NCI-H446 (cell line): ENCODE measurements around the gene ZNF274.
A peak's percentile ranks its signal among the peaks of the same experiment; 100 is the strongest.
"Not testable (repeated sequence)": the region's sequence is repeated elsewhere in the genome, so short reads cannot be mapped to it uniquely, and the experiment has no call there.

Experiments
- DNase-seq, 2 experiments: peaks; one replicate each; lab custom pipeline; 2025; lab: John Stamatoyannopoulos, UW

ZNF274 gene

DNA sequence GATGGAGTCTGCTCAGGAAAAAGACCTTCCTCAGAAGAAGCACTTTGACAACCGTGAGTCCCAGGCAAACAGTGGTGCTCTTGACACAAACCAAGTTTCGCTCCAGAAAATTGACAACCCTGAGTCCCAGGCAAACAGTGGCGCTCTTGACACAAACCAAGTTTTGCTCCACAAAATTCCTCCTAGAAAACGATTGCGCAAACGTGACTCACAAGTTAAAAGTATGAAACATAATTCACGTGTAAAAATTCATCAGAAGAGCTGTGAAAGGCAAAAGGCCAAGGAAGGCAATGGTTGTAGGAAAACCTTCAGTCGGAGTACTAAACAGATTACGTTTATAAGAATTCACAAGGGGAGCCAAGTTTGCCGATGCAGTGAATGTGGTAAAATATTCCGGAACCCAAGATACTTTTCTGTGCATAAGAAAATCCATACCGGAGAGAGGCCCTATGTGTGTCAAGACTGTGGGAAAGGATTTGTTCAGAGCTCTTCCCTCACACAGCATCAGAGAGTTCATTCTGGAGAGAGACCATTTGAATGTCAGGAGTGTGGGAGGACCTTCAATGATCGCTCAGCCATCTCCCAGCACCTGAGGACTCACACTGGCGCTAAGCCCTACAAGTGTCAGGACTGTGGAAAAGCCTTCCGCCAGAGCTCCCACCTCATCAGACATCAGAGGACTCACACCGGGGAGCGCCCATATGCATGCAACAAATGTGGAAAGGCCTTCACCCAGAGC is 29.6 kb downstream of the ZNF274 start:
- no peak for DNase-seq

DNA sequence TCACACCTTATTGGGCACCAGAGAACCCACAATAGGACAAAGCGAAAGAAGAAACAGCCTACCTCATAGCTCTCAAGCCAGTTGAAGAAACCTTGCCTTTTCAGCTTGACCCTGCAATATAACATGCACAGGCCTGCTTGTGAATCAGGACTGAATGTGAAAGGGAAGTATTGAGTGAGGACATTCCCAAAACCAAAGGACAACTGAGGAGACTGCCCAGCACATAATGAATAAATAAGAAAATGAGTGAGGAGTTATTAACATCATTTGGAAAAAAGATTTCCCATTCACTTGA is 30.2 kb downstream of the ZNF274 start:
- no peak for DNase-seq

- no peak for DNase-seq
Observed at GRCh38 chr19:58217069-58217481, 34.2 kb downstream of the ZNF274 start.

GRCh38 chr19:58217607-58218391 is 34.9 kb downstream of the ZNF274 start:
- no peak for DNase-seq

- no peak for DNase-seq
Observed at GRCh38 chr19:58218899-58219298, 36.0 kb downstream of the ZNF274 start.

- no peak for DNase-seq
Observed at GRCh38 chr19:58227964-58228584, 45.2 kb downstream of the ZNF274 start.

GRCh38 chr19:58228585-58229254 is 45.9 kb downstream of the ZNF274 start, which contains the start of gene ZNF544:
Gene ZNF544, plus strand, starts transcription at chr19:58228914. Its CDS starts 15,110 bp downstream, at chr19:58244024.
- peak; percentile 15 to 78 for DNase-seq

DNA sequence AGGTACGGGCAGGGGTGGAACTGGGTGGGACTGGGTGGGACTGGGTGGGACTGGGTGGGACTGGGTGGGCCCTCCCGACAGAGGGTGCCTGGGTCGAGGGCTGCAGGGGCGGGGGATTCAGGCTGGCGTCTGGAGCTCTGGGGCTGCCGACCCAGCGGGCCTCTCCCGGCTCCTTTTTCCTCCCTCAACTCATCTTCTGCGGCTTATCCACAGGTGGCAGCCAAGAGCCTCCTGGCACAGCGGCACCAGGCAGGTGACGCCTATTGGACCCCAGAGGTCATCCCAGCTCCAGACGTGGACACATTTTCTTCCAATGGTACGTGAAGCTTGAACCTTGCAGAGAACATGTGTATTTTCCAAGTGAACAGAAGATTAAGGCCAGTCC is 46.4 kb downstream of the ZNF274 start:
- no peak for DNase-seq

- DNase-seq: no peak
Observed at GRCh38 chr19:58237324-58237723, 54.5 kb downstream of the ZNF274 start.

DNA sequence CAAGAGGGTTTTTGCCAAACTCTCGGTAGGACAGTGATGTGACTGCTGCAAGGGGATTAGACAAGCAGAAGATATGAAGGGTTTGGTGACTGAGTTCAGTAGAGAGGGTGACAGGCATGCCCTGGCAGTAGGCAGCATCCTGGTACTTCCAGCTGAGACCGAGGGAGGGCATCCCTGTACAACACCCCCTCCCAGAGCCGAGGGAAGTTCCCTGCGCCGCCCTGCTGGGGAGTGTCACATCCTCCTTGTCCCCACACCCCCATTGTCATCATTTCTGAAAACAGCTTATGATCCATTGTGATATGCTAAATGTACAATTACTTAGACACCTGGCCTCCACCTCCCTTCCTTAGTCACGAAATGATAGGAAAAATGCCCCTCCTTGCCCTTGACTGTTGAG is 60.5 kb downstream of the ZNF274 start:
- DNase-seq: no peak

- no peak for DNase-seq
Observed at GRCh38 chr19:58248886-58249285, 66.0 kb downstream of the ZNF274 start.

GRCh38 chr19:58252102-58252685 is 69.3 kb downstream of the ZNF274 start:
- DNase-seq: no peak

DNA sequence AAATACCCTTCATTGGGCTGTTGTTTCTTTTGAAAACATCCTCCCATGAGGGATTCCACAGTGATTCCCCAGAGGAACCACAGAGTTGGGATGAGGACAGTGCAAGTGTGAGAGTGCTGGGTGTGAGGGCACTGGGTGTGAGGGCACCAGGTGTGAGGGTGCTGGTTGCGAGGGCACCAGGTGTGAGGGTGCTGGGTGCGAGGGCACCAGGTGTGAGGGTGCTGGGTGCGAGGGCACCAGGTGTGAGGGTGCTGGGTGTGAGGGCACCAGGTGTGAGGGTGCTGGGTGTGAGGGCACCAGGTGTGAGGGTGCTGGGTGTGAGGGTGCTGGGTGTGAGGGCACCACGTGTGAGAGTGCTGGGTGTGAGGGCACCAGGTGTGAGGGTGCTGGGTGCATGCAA is 75.4 kb downstream of the ZNF274 start:
- not testable (repeated sequence) for DNase-seq

- DNase-seq: no peak
Observed at GRCh38 chr19:58261600-58261967, 78.7 kb downstream of the ZNF274 start.

- no peak for DNase-seq
Observed at GRCh38 chr19:58261968-58262921, 79.4 kb downstream of the ZNF274 start.

DNA sequence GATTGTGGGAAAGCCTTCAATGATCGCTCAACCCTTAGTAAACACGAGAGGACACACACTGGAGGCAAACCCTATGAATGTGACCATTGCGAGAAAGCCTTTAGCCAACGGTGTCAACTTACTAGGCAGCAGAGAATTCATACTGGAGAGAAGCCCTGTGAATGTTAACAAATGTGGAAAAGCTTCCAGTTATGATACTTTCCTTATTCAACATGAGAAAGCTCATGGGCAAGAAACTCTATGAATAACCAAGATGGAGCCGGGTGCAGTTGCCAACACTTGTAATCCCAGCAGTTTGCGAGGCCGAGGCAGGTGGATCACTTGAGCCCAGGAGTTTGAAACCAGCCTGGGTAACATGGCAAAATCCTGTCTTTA is 80.0 kb downstream of the ZNF274 start:
- DNase-seq: no peak
